Mesendoderm (in vitro differentiated cells): ENCODE data around the gene C19orf12.
A peak's percentile ranks its signal among the peaks of the same experiment; 100 is the strongest.

Experiments used
- DNase-seq: peaks from one replicate; pipeline ENCODE4 v3.0.0; 2013
- H2AK5ac ChIP-seq: 2 replicates; pipeline ENCODE4 v1.6.1; 2013; ENCODE audit warnings: low read length, inconsistent platforms
- H2BK120ac ChIP-seq: 2 replicates; pipeline ENCODE4 v1.6.1; 2013; ENCODE audit warnings: low read depth, mild to moderate bottlenecking, low read length, moderate library complexity, mixed read lengths
- H2BK15ac ChIP-seq: replicated peaks from 2 replicates; pipeline ENCODE4 v1.6.1; 2013; ENCODE audit warnings: low read depth, mild to moderate bottlenecking, moderate library complexity
- H2BK5ac ChIP-seq: 2 replicates; pipeline ENCODE4 v1.6.1; 2013; ENCODE audit warnings: low read length, inconsistent platforms
- H3K18ac ChIP-seq: 2 replicates; pipeline ENCODE4 v1.6.1; 2013; ENCODE audit warnings: mild to moderate bottlenecking, low read length, mixed read lengths
- H3K23ac ChIP-seq: one replicate; pipeline ENCODE4 v1.6.1; 2013; ENCODE audit warnings: low read length
- H3K27ac ChIP-seq: 2 replicates; pipeline ENCODE4 v1.5.1; 2013; ENCODE audit warnings: low read depth, mild to moderate bottlenecking, inconsistent platforms, low read length, moderate library complexity
- H3K27me3 ChIP-seq: 2 replicates; pipeline ENCODE4 v1.6.1; 2013; ENCODE audit warnings: low read length, control low read depth, mild to moderate bottlenecking, inconsistent platforms; ENCODE audit not compliant: insufficient read depth, poor library complexity
- H3K36me3 ChIP-seq: 2 replicates; pipeline ENCODE4 v1.6.1; 2013; ENCODE audit warnings: low read length, inconsistent platforms; ENCODE audit not compliant: control insufficient read depth, insufficient read depth
- H3K4ac ChIP-seq: one replicate; pipeline ENCODE4 v1.6.1; 2013; ENCODE audit warnings: low read depth, mild to moderate bottlenecking, low read length, moderate library complexity
- H3K4me1 ChIP-seq: 2 replicates; pipeline ENCODE4 v1.6.1; 2013; ENCODE audit warnings: low read depth, low read length, inconsistent platforms; ENCODE audit not compliant: control insufficient read depth
- H3K4me2 ChIP-seq: 2 replicates; pipeline ENCODE4 v1.6.1; 2013; ENCODE audit warnings: low read length
- H3K4me3 ChIP-seq: 2 replicates; pipeline ENCODE4 v1.5.1; 2013; ENCODE audit warnings: mild to moderate bottlenecking, low read length
- H3K56ac ChIP-seq: one replicate; pipeline ENCODE4 v1.6.1; 2013; ENCODE audit warnings: low read length
- H3K79me1 ChIP-seq: 2 replicates; pipeline ENCODE4 v1.6.1; 2013; ENCODE audit warnings: low read length, inconsistent platforms
- H3K79me2 ChIP-seq: 2 replicates; pipeline ENCODE4 v1.6.1; 2013; ENCODE audit warnings: mild to moderate bottlenecking, low read length; ENCODE audit not compliant: control insufficient read depth, insufficient read depth
- H3K9ac ChIP-seq: 2 replicates; pipeline ENCODE4 v1.6.1; 2013; ENCODE audit warnings: low read length, inconsistent platforms
- H4K5ac ChIP-seq: one replicate; pipeline ENCODE4 v1.6.1; 2013; ENCODE audit warnings: low read length
- H4K8ac ChIP-seq: one replicate; pipeline ENCODE4 v1.6.1; 2013; ENCODE audit warnings: low read depth, mild to moderate bottlenecking, control low read depth, low read length, moderate library complexity
- WGBS: extraction: QIAGEN DNeasy Blood & Tissue Kit; methylation state at CpG from one replicate; pipeline ENCODE4 v1.1.7; 2013; ENCODE audit warnings: low lambda C conversion rate, missing lambda C conversion rate; ENCODE audit not compliant: insufficient coverage; ENCODE audit errors: extremely low coverage; 5-methylcytosine and 5-hydroxymethylcytosine counted together

C19orf12 gene

DNA sequence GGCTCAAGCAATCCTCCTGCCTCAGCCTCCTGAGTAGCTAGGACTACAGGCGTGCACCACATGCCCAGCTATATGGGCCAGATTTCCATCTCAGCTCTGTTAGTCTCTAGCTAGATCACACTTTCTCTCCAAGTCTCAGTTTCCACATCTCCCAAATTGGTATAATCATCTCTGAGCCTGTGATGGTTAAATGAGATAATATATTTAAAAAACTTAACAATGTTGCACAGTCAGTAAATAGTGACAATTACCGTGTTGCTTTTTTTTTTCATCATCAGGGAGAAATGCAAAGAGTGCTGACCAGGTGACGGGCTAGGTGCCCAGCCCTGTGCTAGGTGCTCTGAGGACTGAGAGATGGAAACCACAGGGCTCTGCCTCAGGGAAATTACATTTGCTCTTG lies 36.9 kb upstream of the C19orf12 start:
- H3K4me2 ChIP-seq = no peak overlapping the region
- H3K56ac ChIP-seq = no peak overlapping the region
- H4K5ac ChIP-seq = no peak overlapping the region
- no peak overlapping the region for H3K4ac ChIP-seq
- H2AK5ac ChIP-seq = no peak overlapping the region
- no peak overlapping the region for H3K9ac ChIP-seq
- no peak overlapping the region for H3K4me3 ChIP-seq
- DNase-seq = no peak
- H2BK120ac ChIP-seq = no peak overlapping the region
- H2BK15ac ChIP-seq = no peak overlapping the region
- no peaks in the 10 kb centered on the region for H3K4me1 ChIP-seq
- no peak overlapping the region for H3K27ac ChIP-seq
- no peaks in the 10 kb centered on the region for H3K79me2 ChIP-seq
- H3K18ac ChIP-seq = no peak overlapping the region
- H2BK5ac ChIP-seq = no peak overlapping the region
- no peak overlapping the region for H3K23ac ChIP-seq
- no peaks in the 10 kb centered on the region for H3K36me3 ChIP-seq
- WGBS = no CpG with 5 or more reads among the region's 3 CpGs
- no peaks in the 10 kb centered on the region for H3K79me1 ChIP-seq
- no peak overlapping the region for H4K8ac ChIP-seq
- H3K27me3 ChIP-seq = no peaks in the 10 kb centered on the region

DNA sequence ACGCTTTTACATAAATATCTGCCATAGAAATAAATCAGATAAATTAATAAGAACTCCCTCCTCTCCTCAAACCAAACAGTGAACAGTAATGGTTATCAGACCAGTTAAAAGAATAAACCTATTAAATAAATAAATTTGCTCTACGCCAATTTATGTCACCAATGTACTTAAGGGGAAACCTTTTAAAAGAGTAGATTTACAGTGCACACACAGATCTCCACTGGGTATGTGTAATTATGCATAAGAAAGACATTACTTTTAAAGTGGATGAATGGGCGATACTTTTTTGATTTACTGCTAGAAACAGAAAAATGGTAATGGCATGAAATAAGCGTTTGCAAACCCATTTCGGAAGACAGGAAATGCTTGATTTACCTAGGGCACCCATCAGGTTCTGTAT lies 34.9 kb upstream of the C19orf12 start:
- no CpG with 5 or more reads among the region's 5 CpGs for WGBS
- Histone ChIP-seq H2BK15ac (no peak overlapping the region), H3K27ac (no peak overlapping the region), H3K9ac (no peak overlapping the region), H3K4me2 (no peak overlapping the region), H3K23ac (no peak overlapping the region), H2BK5ac (no peak overlapping the region), H2AK5ac (no peak overlapping the region), H2BK120ac (no peak overlapping the region), H4K5ac (no peak overlapping the region), H3K56ac (no peak overlapping the region), H3K79me2 (no peaks in the 10 kb centered on the region), H3K36me3 (no peaks in the 10 kb centered on the region), H4K8ac (no peak overlapping the region), H3K18ac (no peak overlapping the region), H3K4ac (no peak overlapping the region), H3K4me1 (no peaks in the 10 kb centered on the region), H3K27me3 (no peaks in the 10 kb centered on the region), H3K4me3 (no peak overlapping the region), H3K79me1 (no peaks in the 10 kb centered on the region)
- DNase-seq = no peak

DNA sequence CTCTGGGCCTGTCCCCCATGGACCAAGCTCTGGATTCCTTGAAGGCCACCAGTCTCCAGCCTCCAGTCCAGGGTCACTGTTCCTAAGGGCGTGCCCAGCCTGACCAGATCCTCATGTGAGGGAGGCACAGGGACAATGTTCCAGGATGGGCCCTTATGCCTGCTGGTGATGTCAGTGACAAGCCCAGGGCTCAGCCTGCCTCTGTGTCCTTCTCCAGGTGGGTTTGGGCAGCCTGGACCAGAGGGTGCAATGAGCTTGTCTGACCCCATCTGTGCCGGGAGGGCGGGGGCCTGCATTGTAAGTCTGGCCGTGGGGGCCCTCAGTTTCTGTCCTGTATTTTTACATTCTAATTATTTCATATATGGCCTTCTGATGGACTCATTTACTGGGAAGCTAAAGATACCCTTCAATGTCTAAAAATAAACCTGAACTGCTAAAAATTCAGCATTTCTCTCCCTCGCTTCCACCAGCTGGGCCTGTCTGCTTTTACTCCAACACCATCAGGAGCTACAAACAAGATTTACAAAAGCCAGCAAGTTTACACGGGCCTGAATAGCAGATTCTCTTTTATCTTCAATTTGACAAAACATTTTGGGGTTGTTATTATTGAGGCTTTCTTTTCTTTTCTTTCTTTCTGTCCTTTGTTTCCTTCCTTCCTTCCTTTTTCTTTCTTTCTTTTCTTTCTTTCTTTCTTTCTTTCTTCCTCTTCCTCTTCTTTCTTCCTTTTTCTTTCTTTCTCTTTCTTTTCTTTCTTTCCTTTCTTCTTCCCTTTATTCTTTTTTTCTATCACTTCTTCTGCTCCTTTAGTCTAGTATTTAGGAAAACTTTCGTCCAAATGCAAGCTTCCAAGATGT lies 34.2 kb upstream of the C19orf12 start:
- Histone ChIP-seq H3K18ac (no peak overlapping the region), H3K27ac (no peak overlapping the region), H4K5ac (no peak overlapping the region), H2BK5ac (no peak overlapping the region), H3K36me3 (no peaks in the 10 kb centered on the region), H2AK5ac (no peak overlapping the region), H3K4me3 (no peak overlapping the region), H3K23ac (no peak overlapping the region), H3K9ac (no peak overlapping the region), H3K27me3 (no peaks in the 10 kb centered on the region), H3K79me1 (no peaks in the 10 kb centered on the region), H3K4ac (no peak overlapping the region), H4K8ac (no peak overlapping the region), H3K79me2 (no peaks in the 10 kb centered on the region), H3K4me2 (no peak overlapping the region), H3K4me1 (no peaks in the 10 kb centered on the region), H2BK15ac (no peak overlapping the region), H3K56ac (no peak overlapping the region), H2BK120ac (no peak overlapping the region)
- WGBS = no CpG with 5 or more reads among the region's 7 CpGs
- DNase-seq = no peak

DNA sequence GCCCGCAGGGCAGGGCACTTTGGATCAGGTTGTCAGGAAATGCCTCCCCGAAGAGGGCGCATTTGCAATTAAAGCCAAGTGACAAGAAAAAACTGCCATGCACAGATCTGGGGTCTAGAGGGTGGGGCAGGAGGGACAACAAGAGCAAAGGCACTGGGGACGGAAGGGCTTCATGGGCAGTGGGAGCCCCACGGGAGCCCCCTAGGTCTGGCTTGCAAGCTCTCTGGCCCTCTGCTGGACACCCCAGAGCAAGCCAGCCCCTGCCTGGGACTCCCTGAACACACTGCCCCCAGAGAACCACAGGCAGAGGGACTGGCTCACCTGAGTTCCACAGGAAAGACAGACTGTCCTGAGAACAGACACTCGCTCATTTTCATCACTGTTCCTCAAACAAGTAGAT lies 30.2 kb upstream of the C19orf12 start:
- no peaks in the 10 kb centered on the region for H3K27me3 ChIP-seq
- H2BK5ac ChIP-seq = no peak overlapping the region
- H4K8ac ChIP-seq = no peak overlapping the region
- no peaks in the 10 kb centered on the region for H3K79me1 ChIP-seq
- H3K4me1 ChIP-seq = no peaks in the 10 kb centered on the region
- H3K18ac ChIP-seq = no peak overlapping the region
- H3K27ac ChIP-seq = no peak overlapping the region
- no peaks in the 10 kb centered on the region for H3K36me3 ChIP-seq
- WGBS = no CpG with 5 or more reads among the region's 6 CpGs
- H3K4me2 ChIP-seq = no peak overlapping the region
- DNase-seq = peak; percentile 37
- H3K79me2 ChIP-seq = no peaks in the 10 kb centered on the region
- H4K5ac ChIP-seq = no peak overlapping the region
- no peak overlapping the region for H3K9ac ChIP-seq
- no peak overlapping the region for H2BK15ac ChIP-seq
- H3K4me3 ChIP-seq = no peak overlapping the region
- no peak overlapping the region for H3K4ac ChIP-seq
- no peak overlapping the region for H3K56ac ChIP-seq
- no peak overlapping the region for H2BK120ac ChIP-seq
- no peak overlapping the region for H2AK5ac ChIP-seq
- H3K23ac ChIP-seq = no peak overlapping the region

DNA sequence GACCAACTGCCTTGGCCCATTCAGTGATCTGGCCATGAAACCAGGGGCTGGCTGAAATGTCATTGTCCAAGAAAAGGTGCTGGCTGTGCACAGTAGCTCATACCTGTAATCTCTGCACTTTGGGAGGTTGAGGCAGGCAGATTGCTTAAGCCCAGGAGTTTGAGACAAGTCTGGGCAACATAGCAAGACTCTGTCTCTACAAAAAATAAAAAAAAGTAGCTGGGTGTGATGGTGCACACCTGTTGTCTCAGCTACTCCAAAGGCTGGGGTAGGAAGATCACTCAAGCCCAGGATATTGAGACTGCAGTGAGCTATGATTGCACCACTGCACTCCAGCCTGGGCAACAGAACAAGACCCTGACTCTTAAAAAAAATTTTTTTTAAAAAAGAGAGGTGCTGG lies 28.6 kb upstream of the C19orf12 start:
- Histone ChIP-seq H2AK5ac (no peak overlapping the region), H2BK15ac (no peak overlapping the region), H3K4me2 (no peak overlapping the region), H4K8ac (no peak overlapping the region), H3K27me3 (no peaks in the 10 kb centered on the region), H2BK5ac (no peak overlapping the region), H3K56ac (no peak overlapping the region), H3K4me3 (no peak overlapping the region), H3K23ac (no peak overlapping the region), H3K36me3 (no peaks in the 10 kb centered on the region), H3K9ac (no peak overlapping the region), H3K79me2 (no peaks in the 10 kb centered on the region), H3K4ac (no peak overlapping the region), H3K27ac (no peak overlapping the region), H3K4me1 (no peaks in the 10 kb centered on the region), H3K18ac (no peak overlapping the region), H2BK120ac (no peak overlapping the region), H3K79me1 (no peaks in the 10 kb centered on the region), H4K5ac (no peak overlapping the region)
- DNase-seq = no peak

DNA sequence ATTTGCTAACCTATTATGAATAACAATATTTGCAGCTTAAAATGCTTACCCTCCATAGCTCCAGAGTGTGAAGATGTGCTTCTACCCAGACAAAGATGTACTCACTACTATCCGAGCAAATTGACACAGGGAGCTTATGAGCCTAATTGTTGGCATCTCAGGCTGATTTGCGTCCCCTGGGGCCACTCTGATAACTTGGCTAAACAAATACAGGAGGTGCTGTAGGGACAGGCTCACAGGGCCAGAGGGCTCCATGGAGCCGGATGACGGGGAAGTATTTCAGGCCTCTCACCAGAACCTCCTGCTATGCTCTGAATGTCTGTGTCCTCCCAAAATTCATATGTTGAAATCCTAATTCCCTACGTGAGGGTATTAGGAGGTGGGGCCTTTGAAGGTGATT lies 26.7 kb upstream of the C19orf12 start:
- no peaks in the 10 kb centered on the region for H3K27me3 ChIP-seq
- no CpG with 5 or more reads among the region's 5 CpGs for WGBS

More for the DNA sequence above, 26.7 kb upstream of the C19orf12 start:
- peak; percentile 13 for DNase-seq
- Histone ChIP-seq H4K5ac (no peak overlapping the region), H3K79me1 (no peaks in the 10 kb centered on the region), H4K8ac (no peak overlapping the region), H3K23ac (no peak overlapping the region), H3K4me1 (no peaks in the 10 kb centered on the region), H3K4ac (no peak overlapping the region), H3K4me2 (no peak overlapping the region), H3K36me3 (no peaks in the 10 kb centered on the region), H3K27ac (no peak overlapping the region), H3K4me3 (no peak overlapping the region), H3K9ac (no peak overlapping the region), H2BK5ac (no peak overlapping the region), H3K56ac (no peak overlapping the region), H2BK120ac (no peak overlapping the region), H2BK15ac (no peak overlapping the region), H2AK5ac (no peak overlapping the region), H3K79me2 (no peaks in the 10 kb centered on the region), H3K18ac (no peak overlapping the region)
